ENCODE data around the gene GATA3.

GATA3 gene

GRCh38 chr10:8073691-8074416, 19.4 kb downstream of the GATA3 start:
- no peak for DNase-seq (ENCODE audit: low read depth)
- TF ChIP-seq, protein P1, sequence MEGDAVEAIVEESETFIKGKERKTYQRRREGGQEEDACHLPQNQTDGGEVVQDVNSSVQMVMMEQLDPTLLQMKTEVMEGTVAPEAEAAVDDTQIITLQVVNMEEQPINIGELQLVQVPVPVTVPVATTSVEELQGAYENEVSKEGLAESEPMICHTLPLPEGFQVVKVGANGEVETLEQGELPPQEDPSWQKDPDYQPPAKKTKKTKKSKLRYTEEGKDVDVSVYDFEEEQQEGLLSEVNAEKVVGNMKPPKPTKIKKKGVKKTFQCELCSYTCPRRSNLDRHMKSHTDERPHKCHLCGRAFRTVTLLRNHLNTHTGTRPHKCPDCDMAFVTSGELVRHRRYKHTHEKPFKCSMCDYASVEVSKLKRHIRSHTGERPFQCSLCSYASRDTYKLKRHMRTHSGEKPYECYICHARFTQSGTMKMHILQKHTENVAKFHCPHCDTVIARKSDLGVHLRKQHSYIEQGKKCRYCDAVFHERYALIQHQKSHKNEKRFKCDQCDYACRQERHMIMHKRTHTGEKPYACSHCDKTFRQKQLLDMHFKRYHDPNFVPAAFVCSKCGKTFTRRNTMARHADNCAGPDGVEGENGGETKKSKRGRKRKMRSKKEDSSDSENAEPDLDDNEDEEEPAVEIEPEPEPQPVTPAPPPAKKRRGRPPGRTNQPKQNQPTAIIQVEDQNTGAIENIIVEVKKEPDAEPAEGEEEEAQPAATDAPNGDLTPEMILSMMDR (IDR thresholded peaks at IDR 0.05; ENCODE audit: insufficient read depth, low read depth, low read length, missing control alignments): no peak
- H3K4me3 ChIP-seq (ENCODE audit: low read depth, low read length): no peak overlapping the region

DNA sequence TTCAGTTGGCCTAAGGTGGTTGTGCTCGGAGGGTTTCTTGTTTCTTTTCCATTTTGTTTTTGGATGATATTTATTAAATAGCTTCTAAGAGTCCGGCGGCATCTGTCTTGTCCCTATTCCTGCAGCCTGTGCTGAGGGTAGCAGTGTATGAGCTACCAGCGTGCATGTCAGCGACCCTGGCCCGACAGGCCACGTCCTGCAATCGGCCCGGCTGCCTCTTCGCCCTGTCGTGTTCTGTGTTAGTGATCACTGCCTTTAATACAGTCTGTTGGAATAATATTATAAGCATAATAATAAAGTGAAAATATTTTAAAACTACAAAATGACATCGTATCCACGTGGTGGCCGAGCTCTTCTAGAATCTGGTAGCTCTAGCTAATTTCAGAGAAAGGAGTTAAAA, 20.4 kb downstream of the GATA3 start:
- TF ChIP-seq, protein P1 (IDR thresholded peaks at IDR 0.05; ENCODE audit: insufficient read depth, low read depth, low read length, missing control alignments): no peak
- H3K4me3 ChIP-seq (ENCODE audit: low read depth, low read length): no peak overlapping the region
- DNase-seq (ENCODE audit: low read depth): no peak

DNA sequence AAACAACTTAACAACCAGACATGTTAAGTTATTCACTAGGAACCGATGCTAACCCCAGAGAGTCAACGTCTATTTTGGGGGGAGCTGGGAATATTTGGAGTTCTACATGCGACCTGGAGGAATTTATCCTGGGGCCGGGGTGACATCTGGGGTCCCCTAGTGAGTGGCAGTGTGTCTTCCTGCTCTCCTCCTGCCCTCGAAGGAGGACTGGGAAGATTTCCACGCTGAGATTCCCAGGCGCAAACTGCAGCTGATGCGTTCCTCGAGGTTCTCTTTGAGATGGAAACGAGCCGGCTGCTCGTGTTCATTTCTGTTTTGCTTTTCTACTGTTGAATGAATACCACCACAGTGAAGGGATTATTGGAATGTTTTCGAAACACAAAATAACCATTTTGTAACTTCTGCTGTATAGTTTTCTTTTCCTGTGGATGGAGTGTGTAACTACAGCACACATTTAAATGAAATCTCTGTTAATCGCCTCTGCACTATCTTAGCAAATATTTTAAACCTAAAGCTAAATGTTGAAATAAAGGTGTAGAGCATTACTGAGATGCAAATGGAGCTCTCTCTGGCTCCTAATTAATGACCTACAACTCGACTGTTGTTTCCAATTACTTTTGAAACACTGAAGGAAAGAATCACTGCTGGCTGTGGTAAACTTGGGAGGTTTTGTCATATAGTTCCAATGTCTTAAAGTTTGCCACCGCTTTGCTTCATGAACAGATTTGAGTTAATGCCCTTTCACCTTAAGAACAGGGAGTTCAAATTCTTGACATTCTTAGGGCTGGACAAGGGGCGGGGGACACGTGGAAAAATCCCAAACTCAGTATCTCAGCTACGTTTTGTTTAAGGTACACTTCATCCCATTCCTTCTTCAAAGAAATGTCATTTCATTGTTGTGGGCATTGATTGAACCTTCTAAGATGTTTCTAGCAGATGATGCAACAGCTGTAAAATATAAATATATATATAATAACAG, 21.1 kb downstream of the GATA3 start:
- TF ChIP-seq, protein P1 (IDR thresholded peaks at IDR 0.05; ENCODE audit: insufficient read depth, low read depth, low read length, missing control alignments): no peak
- no peak overlapping the region for H3K4me3 ChIP-seq (ENCODE audit: low read depth, low read length)
- DNase-seq (ENCODE audit: low read depth): no peak

- DNase-seq (ENCODE audit: low read depth): no peak
- no peak overlapping the region for H3K4me3 ChIP-seq (ENCODE audit: low read depth, low read length)
- TF ChIP-seq, protein P1 (IDR thresholded peaks at IDR 0.05; ENCODE audit: insufficient read depth, low read depth, low read length, missing control alignments): no peak
Observed at GRCh38 chr10:8076933-8077332, 22.4 kb downstream of the GATA3 start.

GRCh38 chr10:8078027-8078426, 23.5 kb downstream of the GATA3 start:
- DNase-seq (ENCODE audit: low read depth): no peak
- H3K4me3 ChIP-seq (ENCODE audit: low read depth, low read length): no peak overlapping the region
- TF ChIP-seq, protein P1 (IDR thresholded peaks at IDR 0.05; ENCODE audit: insufficient read depth, low read depth, low read length, missing control alignments): no peak

- no peak overlapping the region for H3K4me3 ChIP-seq (ENCODE audit: low read depth, low read length)
- TF ChIP-seq, protein P1 (IDR thresholded peaks at IDR 0.05; ENCODE audit: insufficient read depth, low read depth, low read length, missing control alignments): no peak
- no peak for DNase-seq (ENCODE audit: low read depth)
Observed at GRCh38 chr10:8079126-8079525, 24.6 kb downstream of the GATA3 start.
